Small intestine (tissue), 7 donors: Measurements from ENCODE around the gene EXOC4. TPM values are rescaled to one million over a fixed set of nuclear protein-coding genes. Genes with fewer than 3 reads are reported as not detected.

Source experiments
- DNase-seq, 2 donors: peaks; one replicate each; pipeline versions ENCODE4 v3.0.0 to v3.0.0-alpha.2; 2013
- FAIRE-seq: peaks from 2 replicates; lab custom pipeline; 2012; peaks lifted over from hg19 to GRCh38; lab: Jason Lieb, UNC
- H3K27ac ChIP-seq, 3 donors: one replicate each; pipeline ENCODE4 v1.5.1; 2013; ENCODE audit warnings: low read length in 2 of 3, mild to moderate bottlenecking in 2 of 3, control low read depth in 1 of 3, inconsistent platforms in 1 of 3, low read depth in 1 of 3, moderate library complexity in 1 of 3
- H3K27me3 ChIP-seq, 3 donors: one replicate each; pipeline ENCODE4 v1.6.1; 2013; ENCODE audit warnings: low read length in 3 of 3, inconsistent platforms in 1 of 3; ENCODE audit not compliant: control insufficient read depth in 3 of 3, insufficient read depth in 3 of 3
- H3K36me3 ChIP-seq, 3 donors: one replicate each; pipeline ENCODE4 v1.6.1; 2013; ENCODE audit warnings: low read length in 3 of 3, inconsistent platforms in 1 of 3, low read depth in 1 of 3, mild to moderate bottlenecking in 1 of 3, moderate library complexity in 1 of 3; ENCODE audit not compliant: control insufficient read depth in 3 of 3, insufficient read depth in 2 of 3
- H3K4me1 ChIP-seq, 3 donors: one replicate each; pipeline ENCODE4 v1.6.1; 2013; ENCODE audit warnings: low read length in 2 of 3, inconsistent platforms in 1 of 3, low read depth in 1 of 3, mild to moderate bottlenecking in 1 of 3, moderate library complexity in 1 of 3; ENCODE audit not compliant: control insufficient read depth in 3 of 3, insufficient read depth in 2 of 3
- H3K4me3 ChIP-seq, 3 donors: one replicate each; pipeline ENCODE4 v1.5.1; 2013; ENCODE audit warnings: low read length in 3 of 3, control low read depth in 1 of 3, inconsistent platforms in 1 of 3, low read depth in 1 of 3, mild to moderate bottlenecking in 1 of 3, moderate library complexity in 1 of 3
- H3K9me3 ChIP-seq, 2 donors: one replicate each; pipeline ENCODE4 v1.6.1; 2013; ENCODE audit warnings: low read depth in 1 of 2, low read length in 1 of 2; ENCODE audit not compliant: control insufficient read depth in 2 of 2, insufficient read depth in 1 of 2
- WGBS, 3 donors: extraction: QIAGEN DNeasy Blood & Tissue Kit; methylation state at CpG; one replicate each; pipeline ENCODE4 v1.1.7; 2013; 5-methylcytosine and 5-hydroxymethylcytosine counted together
- polyA plus RNA-seq, 4 donors: library from polyadenylated mRNA; stranded (reverse) in 3 of 4; unstranded in 1 of 4; fragments of 200-250 nt in 3 of 4; fragments of 120-200 nt in 1 of 4; gene quantifications; one replicate each; pipeline versions ENCODE4 v1.2.1 to v1.2.3, GENCODE V29; 2013
- donor health status: healthy with polysubstance abuse.
- donor health status: control.
- donor health status: control.
- donor health status: Bipolar disorder and iron deficiency.
- donor health status: healthy.

Gene EXOC4
- polyA plus RNA-seq, 4 donors, result 10.5 to 46.8 (median 18.8) TPM

- 93 to 97% (median 96%) methylated on average over 2 of the region's 2 CpGs for WGBS, 3 donors
Observed at GRCh38 chr7:133851411-133851810, 598.5 kb downstream of the EXOC4 start.

GRCh38 chr7:133853706-133854276 is 600.9 kb downstream of the EXOC4 start:
- H3K27ac ChIP-seq, result no peak overlapping the region
- H3K4me1 ChIP-seq, result no peaks in the 10 kb centered on the region
- no peaks in the 10 kb centered on the region for H3K27me3 ChIP-seq
- FAIRE-seq (no peak), DNase-seq (peak; percentile 23 to 65)
- WGBS, 3 donors, result 54 to 70% (median 69%) methylated on average over 6 of the region's 6 CpGs
- H3K4me3 ChIP-seq, result no peak overlapping the region
- H3K9me3 ChIP-seq, result no peaks in the 10 kb centered on the region
- peaks cover 0 to 9% (median 0%) of the 10 kb centered on the region in 3 donors for H3K36me3 ChIP-seq

More at GRCh38 chr7:133851411-133851810, 598.5 kb downstream of the EXOC4 start:
- no peaks in the 10 kb centered on the region for H3K27me3 ChIP-seq
- no peak overlapping the region for H3K4me3 ChIP-seq
- FAIRE-seq (no peak), DNase-seq (no peak)
- no peaks in the 10 kb centered on the region for H3K9me3 ChIP-seq
- H3K4me1 ChIP-seq, result no peaks in the 10 kb centered on the region
- H3K27ac ChIP-seq, result no peak overlapping the region
- H3K36me3 ChIP-seq, result peaks cover 0 to 2% (median 0%) of the 10 kb centered on the region in 3 donors

DNA sequence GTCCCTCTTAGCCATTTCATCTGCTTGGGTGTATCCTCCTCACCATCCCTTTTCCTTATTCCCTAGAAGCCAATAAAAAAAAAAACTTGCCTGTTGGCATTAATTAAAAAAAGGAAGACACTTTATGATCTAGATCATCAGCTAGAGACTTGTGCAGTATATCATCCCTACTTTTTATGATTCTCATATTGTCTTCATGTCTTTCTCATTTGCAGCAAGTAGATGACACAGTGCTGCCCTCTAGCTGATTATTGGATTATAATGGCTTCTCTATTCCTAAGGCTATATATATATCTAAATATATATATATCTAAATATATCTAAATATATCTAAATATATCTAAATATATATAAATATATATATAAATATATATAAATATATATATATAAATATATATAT is 601.9 kb downstream of the EXOC4 start:
- FAIRE-seq (peak; percentile 30), DNase-seq (peak; percentile 31 to 53)
- H3K9me3 ChIP-seq, result no peaks in the 10 kb centered on the region
- no peak overlapping the region for H3K27ac ChIP-seq
- H3K4me3 ChIP-seq, result no peak overlapping the region
- H3K27me3 ChIP-seq, result no peaks in the 10 kb centered on the region
- H3K36me3 ChIP-seq, result peaks cover 0 to 9% (median 0%) of the 10 kb centered on the region in 3 donors
- no peaks in the 10 kb centered on the region for H3K4me1 ChIP-seq

DNA sequence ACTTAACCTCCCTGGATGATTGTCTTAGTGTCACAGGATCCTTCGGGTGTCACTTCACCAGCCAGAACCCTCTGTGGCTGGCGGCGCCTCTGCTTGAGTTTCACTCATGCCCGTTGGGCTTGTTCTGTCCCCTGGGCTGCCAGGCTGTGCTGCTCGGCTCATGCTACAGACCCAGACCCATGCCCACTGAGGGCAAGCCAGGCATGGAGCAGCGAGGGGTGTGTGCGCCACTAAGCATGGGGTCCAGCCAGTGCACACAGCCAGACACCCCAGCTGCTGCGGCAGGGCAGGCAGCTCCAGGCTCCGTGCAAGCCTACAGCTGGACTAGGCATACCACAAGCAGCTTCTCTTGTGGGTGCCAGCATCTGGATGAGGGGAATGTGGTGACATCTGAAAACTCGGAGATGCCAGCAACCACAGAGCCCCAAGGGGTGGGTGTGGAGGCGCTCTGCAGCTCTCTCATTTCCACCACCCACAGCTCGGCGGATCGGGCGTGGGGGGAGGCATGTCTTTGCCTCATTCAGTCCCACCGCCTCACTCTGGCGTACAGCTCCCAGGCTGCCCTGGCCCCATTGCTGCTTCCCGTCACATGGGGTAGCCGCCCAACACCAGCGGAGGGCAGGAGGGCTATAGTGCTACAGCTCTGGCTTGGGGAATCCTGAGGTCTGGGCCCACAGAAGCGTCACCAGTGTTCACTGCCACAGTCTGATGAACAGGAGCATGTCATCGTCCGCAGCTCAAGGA is 604.7 kb downstream of the EXOC4 start:
- H3K4me1 ChIP-seq, result no peaks in the 10 kb centered on the region
- FAIRE-seq (no peak), DNase-seq (no peak)
- H3K9me3 ChIP-seq, result no peaks in the 10 kb centered on the region
- H3K4me3 ChIP-seq, result no peak overlapping the region
- H3K36me3 ChIP-seq, result peaks cover 0 to 7% (median 0%) of the 10 kb centered on the region in 3 donors
- H3K27me3 ChIP-seq, result no peaks in the 10 kb centered on the region
- H3K27ac ChIP-seq, result no peak overlapping the region
- 96 to 98% (median 97%) methylated on average over 23 of the region's 23 CpGs for WGBS, 3 donors

DNA sequence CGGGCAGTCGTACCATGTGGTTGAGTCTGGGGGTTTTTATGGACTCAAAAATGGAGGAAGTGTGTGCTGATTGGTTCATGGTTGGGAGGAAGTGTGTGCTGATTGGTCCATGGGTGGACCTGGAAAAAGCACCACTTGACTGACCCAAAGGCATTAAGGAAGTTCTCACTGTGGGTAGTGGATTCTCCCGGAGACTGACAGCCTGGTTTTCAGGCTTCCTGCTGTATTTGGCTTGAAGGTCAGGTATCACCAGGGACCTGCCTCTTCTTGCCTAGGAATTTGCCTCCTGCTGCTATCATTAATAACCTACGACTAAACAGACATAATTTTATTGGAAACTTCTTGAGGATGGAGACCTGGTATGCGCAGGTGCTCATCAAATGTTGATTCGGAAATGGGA is 605.4 kb downstream of the EXOC4 start:
- no peak for DNase-seq
- Histone ChIP-seq H3K9me3 (no peaks in the 10 kb centered on the region), H3K36me3 (peaks cover 0 to 7% (median 0%) of the 10 kb centered on the region in 3 donors), H3K4me1 (peaks cover 0 to 2% (median 0%) of the 10 kb centered on the region in 3 donors), H3K4me3 (no peak overlapping the region), H3K27ac (no peak overlapping the region), H3K27me3 (no peaks in the 10 kb centered on the region)
- no peak for FAIRE-seq
- 96 to 97% (median 96%) methylated on average over 6 of the region's 6 CpGs for WGBS, 3 donors

GRCh38 chr7:133859231-133859630 is 606.4 kb downstream of the EXOC4 start:
- Histone ChIP-seq H3K27ac (no peak overlapping the region), H3K4me1 (peaks cover 0 to 2% (median 2%) of the 10 kb centered on the region in 3 donors), H3K4me3 (no peak overlapping the region), H3K36me3 (peaks cover 0 to 7% (median 0%) of the 10 kb centered on the region in 3 donors), H3K9me3 (no peaks in the 10 kb centered on the region), H3K27me3 (no peaks in the 10 kb centered on the region)
- 94 to 100% (median 95%) methylated on average over 5 of the region's 5 CpGs for WGBS, 3 donors
- FAIRE-seq, result no peak
- DNase-seq, result no peak

DNA sequence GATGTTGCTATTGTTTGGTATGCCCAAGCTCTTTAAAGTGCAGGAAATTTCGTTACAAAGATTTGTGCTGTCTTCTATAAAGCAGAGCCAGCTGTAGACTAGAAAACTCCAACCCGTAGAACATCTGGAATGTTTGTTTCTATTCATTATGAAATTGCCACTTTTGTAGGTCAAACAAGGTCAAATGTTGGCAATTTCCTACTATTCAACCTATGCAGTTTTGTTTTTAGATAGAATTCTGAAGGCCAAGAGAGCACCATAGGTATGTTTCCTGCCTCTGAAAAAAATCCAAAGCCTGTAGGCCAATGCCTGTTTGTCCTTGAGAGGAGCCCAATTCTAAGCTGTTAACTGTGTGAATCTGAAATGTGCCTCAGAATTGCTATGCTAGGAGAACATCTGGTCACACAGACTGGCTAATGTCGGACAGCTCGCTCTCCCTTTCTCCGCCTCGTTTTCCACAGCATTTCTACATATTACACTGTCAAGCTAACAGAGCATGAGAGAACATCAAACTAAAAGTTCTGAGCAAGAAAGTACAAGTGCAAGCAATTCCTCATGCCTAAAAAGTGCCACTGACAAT is 607.1 kb downstream of the EXOC4 start:
- Histone ChIP-seq H3K4me3 (no peak overlapping the region), H3K36me3 (peaks cover 0 to 7% (median 0%) of the 10 kb centered on the region in 3 donors), H3K27me3 (no peaks in the 10 kb centered on the region), H3K4me1 (peaks cover 0 to 2% (median 2%) of the 10 kb centered on the region in 3 donors), H3K27ac (no peak overlapping the region), H3K9me3 (no peaks in the 10 kb centered on the region)
- 72 to 91% (median 88%) methylated on average over 6 of the region's 6 CpGs for WGBS, 3 donors
- DNase-seq (no peak), FAIRE-seq (no peak)

DNA sequence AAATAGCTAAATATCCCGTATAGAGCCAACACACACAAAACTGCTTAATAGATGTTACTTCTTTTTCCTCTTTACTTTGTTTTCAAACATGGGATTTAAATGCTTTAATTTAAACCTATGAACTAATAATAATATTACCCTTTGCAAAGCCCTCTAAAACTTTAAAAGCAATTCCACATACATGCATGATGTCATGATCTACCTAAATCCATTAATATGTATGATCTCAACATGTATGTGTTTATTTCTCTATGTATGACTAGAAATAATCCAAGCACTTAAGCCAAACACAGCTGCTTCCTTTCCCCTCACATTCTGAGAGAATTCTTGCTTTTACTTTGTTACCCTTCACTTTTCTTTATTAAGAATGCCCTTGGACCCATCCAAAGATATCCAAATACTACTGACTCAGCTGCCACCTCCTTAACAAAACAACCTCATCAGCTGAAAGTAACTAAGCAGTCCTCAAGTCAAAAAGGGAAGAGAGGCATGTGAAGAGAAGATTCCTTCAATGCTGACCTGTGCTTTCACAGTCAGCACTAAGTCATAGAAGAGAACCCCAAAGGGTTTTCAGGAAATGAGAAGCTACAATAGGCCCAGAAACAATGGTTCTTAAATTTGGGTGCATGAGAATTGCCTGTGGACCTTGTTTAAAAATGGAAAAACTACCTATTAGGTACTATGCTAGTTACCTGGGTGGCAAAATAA is 607.9 kb downstream of the EXOC4 start:
- FAIRE-seq (no peak), DNase-seq (no peak)
- 75 to 96% (median 91%) methylated on average over 1 of the region's 1 CpG for WGBS, 3 donors

More for the DNA sequence above, 607.9 kb downstream of the EXOC4 start:
- H3K4me3 ChIP-seq, result no peak overlapping the region
- H3K27ac ChIP-seq, result no peak overlapping the region
- peaks cover 0 to 2% (median 2%) of the 10 kb centered on the region in 3 donors for H3K4me1 ChIP-seq
- H3K27me3 ChIP-seq, result no peaks in the 10 kb centered on the region
- peaks cover 0 to 7% (median 0%) of the 10 kb centered on the region in 3 donors for H3K36me3 ChIP-seq
- H3K9me3 ChIP-seq, result no peaks in the 10 kb centered on the region
